Coronary artery (tissue), 2 donors: Measurements from ENCODE around the gene CAMSAP1.

Experiments
- DNase-seq: peaks from one replicate; pipeline ENCODE4 v3.0.0-alpha.2; 2017; ENCODE audit warnings: low spot score
- H3K27ac ChIP-seq, 2 donors: fragments of 200-600 bp; sonication (generic); one replicate each; pipeline ENCODE4 v1.5.1; 2016 to 2019
- H3K4me3 ChIP-seq: fragments of 200-600 bp; sonication (generic); 2 replicates; pipeline ENCODE4 v1.5.1; 2016; ENCODE audit warnings: mild to moderate bottlenecking, moderate library complexity
- CTCF ChIP-seq: fragments of 200-600 bp; sonication (generic); IDR thresholded peaks from one replicate; pipeline ENCODE4 v1.5.1; 2019; ENCODE audit warnings: antibody characterized with exemption

CAMSAP1 gene

GRCh38 chr9:135798263-135798585, 109.1 kb downstream of the CAMSAP1 start:
- no peak overlapping the region for H3K4me3 ChIP-seq
- no peak for TF ChIP-seq CTCF
- DNase-seq, result no peak
- no peak overlapping the region for H3K27ac ChIP-seq

GRCh38 chr9:135797507-135798262, 109.7 kb downstream of the CAMSAP1 start:
- DNase-seq, result no peak
- H3K27ac ChIP-seq, result peak overlapping the region in 1 of 2 donors; percentile 22
- H3K4me3 ChIP-seq, result no peak overlapping the region
- peak; percentile 52 for TF ChIP-seq CTCF

- TF ChIP-seq CTCF, result no peak
- DNase-seq, result no peak
- H3K27ac ChIP-seq, result no peak overlapping the region
- no peak overlapping the region for H3K4me3 ChIP-seq
Observed at GRCh38 chr9:135796784-135797485, 110.4 kb downstream of the CAMSAP1 start.

GRCh38 chr9:135795391-135795790, 112.0 kb downstream of the CAMSAP1 start:
- no peak for TF ChIP-seq CTCF

GRCh38 chr9:135794361-135794885, 112.9 kb downstream of the CAMSAP1 start:
- no peak for DNase-seq
- H3K27ac ChIP-seq, result no peak overlapping the region
- no peak overlapping the region for H3K4me3 ChIP-seq
- no peak for TF ChIP-seq CTCF

More at GRCh38 chr9:135795391-135795790, 112.0 kb downstream of the CAMSAP1 start:
- no peak overlapping the region for H3K27ac ChIP-seq
- no peak for DNase-seq
- no peak overlapping the region for H3K4me3 ChIP-seq

- DNase-seq, result no peak
- Histone ChIP-seq H3K4me3 (no peak overlapping the region), H3K27ac (no peak overlapping the region)
- TF ChIP-seq CTCF, result no peak
Observed at GRCh38 chr9:135794057-135794335, 113.3 kb downstream of the CAMSAP1 start.
